HK-2 (cell line): ENCODE data around the gene SAMD1.
A peak's percentile ranks its signal among the peaks of the same experiment; 100 is the strongest.

Source experiments
- DNase-seq: peaks from one replicate; pipeline ENCODE4 v3.0.0-alpha.2; 2018; ENCODE audit not compliant: unreplicated experiment

The SAMD1 gene

GRCh38 chr19:14089662-14090508, 666 bp downstream of the SAMD1 start:
- peak; percentile 58 for DNase-seq

GRCh38 chr19:14089412-14089661, 1.2 kb downstream of the SAMD1 start:
- DNase-seq: no peak

GRCh38 chr19:14088634-14089411, 1.7 kb downstream of the SAMD1 start:
- DNase-seq: no peak

- no peak for DNase-seq
Measured at GRCh38 chr19:14086098-14086497, 4.5 kb downstream of the SAMD1 start.

- DNase-seq: no peak
Measured at GRCh38 chr19:14085309-14085995, 5.1 kb downstream of the SAMD1 start, which contains the start of gene C19orf67. Gene C19orf67, minus strand, starts transcription at chr19:14085783. Its CDS starts 156 bp downstream, at chr19:14085627.

- no peak for DNase-seq
Measured at GRCh38 chr19:14082675-14082960, 7.9 kb downstream of the SAMD1 start.

GRCh38 chr19:14081797-14082674, 8.5 kb downstream of the SAMD1 start:
- no peak for DNase-seq

GRCh38 chr19:14080887-14081796, 9.4 kb downstream of the SAMD1 start:
- DNase-seq: peak; percentile 99

- no peak for DNase-seq
Measured at GRCh38 chr19:14078411-14078810, 12.1 kb downstream of the SAMD1 start.

GRCh38 chr19:14073925-14074838, 16.4 kb downstream of the SAMD1 start:
- no peak for DNase-seq

- peak; percentile 79 for DNase-seq
Measured at GRCh38 chr19:14073261-14073924, 17.2 kb downstream of the SAMD1 start.

GRCh38 chr19:14072535-14073260, 17.9 kb downstream of the SAMD1 start, which contains the start of gene MISP3:
Gene MISP3, plus strand, starts transcription at chr19:14072786. Its CDS starts 524 bp downstream, at chr19:14073310.
- peak; percentile 49 for DNase-seq

GRCh38 chr19:14070268-14071050, 20.1 kb downstream of the SAMD1 start:
- DNase-seq: no peak

GRCh38 chr19:14066134-14066533, 24.4 kb downstream of the SAMD1 start:
- DNase-seq: no peak

GRCh38 chr19:14063105-14063504, 27.4 kb downstream of the SAMD1 start:
- no peak for DNase-seq

- no peak for DNase-seq
Measured at GRCh38 chr19:14062558-14062855, 28.0 kb downstream of the SAMD1 start.

GRCh38 chr19:14061751-14062557, 28.6 kb downstream of the SAMD1 start, which contains the start of gene PALM3:
Gene PALM3, minus strand, starts transcription at chr19:14062076. Its CDS starts 96 bp downstream, at chr19:14061980.
- no peak for DNase-seq
